HG02623 (cell line): ENCODE results near the gene RARA.

Experiments used
- ATAC-seq: cut with Tn5 transposase; IDR thresholded peaks from one replicate; pipeline ENCODE4 v1.9.1; 2021; ENCODE audit warnings: moderate library complexity; ENCODE audit not compliant: unreplicated experiment

RARA gene

GRCh38 chr17:40344421-40345160, 35.6 kb downstream of the RARA start:
- no peak for ATAC-seq

GRCh38 chr17:40345161-40345993, 36.4 kb downstream of the RARA start:
- ATAC-seq: no peak

GRCh38 chr17:40345994-40346764, 37.2 kb downstream of the RARA start:
- no peak for ATAC-seq

GRCh38 chr17:40346765-40347158, 37.8 kb downstream of the RARA start:
- ATAC-seq: no peak

- no peak for ATAC-seq
These were observed 38.5 kb downstream of the RARA start for GRCh38 chr17:40347319-40348135.

GRCh38 chr17:40348136-40348504, 39.1 kb downstream of the RARA start:
- ATAC-seq: no peak

GRCh38 chr17:40348562-40349476, 39.8 kb downstream of the RARA start:
- no peak for ATAC-seq

- ATAC-seq: no peak
These were observed 40.5 kb downstream of the RARA start for GRCh38 chr17:40349477-40349894.

- ATAC-seq: no peak
These were observed 41.1 kb downstream of the RARA start for GRCh38 chr17:40349895-40350688.

- ATAC-seq: no peak
These were observed 41.8 kb downstream of the RARA start for GRCh38 chr17:40350689-40351358.

GRCh38 chr17:40351359-40352236, 42.6 kb downstream of the RARA start:
- ATAC-seq: no peak

- no peak for ATAC-seq
These were observed 43.3 kb downstream of the RARA start for GRCh38 chr17:40352237-40352778.

GRCh38 chr17:40352779-40353394, 43.9 kb downstream of the RARA start:
- no peak for ATAC-seq

- ATAC-seq: no peak
These were observed 45.5 kb downstream of the RARA start for GRCh38 chr17:40354221-40355122.

- ATAC-seq: no peak
These were observed 46.3 kb downstream of the RARA start for GRCh38 chr17:40355123-40355803.
